Gastrocnemius medialis (tissue), 4 donors: Measurements from ENCODE around the gene SWI5. TPM values are rescaled to one million over a fixed set of nuclear protein-coding genes. Genes with fewer than 3 reads are reported as not detected.

Experiments used
- ATAC-seq, 2 donors: fragments of 150-250 bp; one replicate each; pipeline ENCODE4 v1.9.1; 2016
- DNase-seq, 2 donors: peaks; one replicate each; pipeline ENCODE4 v3.0.0-alpha.2; 2019
- H3K27ac ChIP-seq, 4 donors: fragments of 200-600 bp; sonication (generic); 1 replicate in 1 of 4; 2 replicates in 3 of 4; pipeline ENCODE4 v1.5.1; 2016 to 2018; ENCODE audit warnings: mild to moderate bottlenecking in 2 of 4, moderate library complexity in 1 of 4
- H3K27me3 ChIP-seq, 3 donors: fragments of 200-600 bp; sonication (generic) in 2 of 3; 1 replicate in 1 of 3; 2 replicates in 2 of 3; pipeline versions ENCODE4 v1.5.1 to v1.6.0; 2016 to 2019; ENCODE audit warnings: mild to moderate bottlenecking in 1 of 3, moderate library complexity in 1 of 3
- H3K36me3 ChIP-seq, 2 donors: fragments of 200-600 bp; sonication (generic) in 1 of 2; one replicate each; pipeline ENCODE4 v1.5.1; 2017 to 2018
- H3K4me1 ChIP-seq, 2 donors: fragments of 200-600 bp; sonication (generic) in 1 of 2; one replicate each; pipeline ENCODE4 v1.5.1; 2016 to 2017; ENCODE audit warnings: mild to moderate bottlenecking in 2 of 2
- H3K4me3 ChIP-seq, 4 donors: fragments of 200-600 bp; sonication (generic) in 3 of 4; 1 replicate in 1 of 4; 2 replicates in 3 of 4; pipeline ENCODE4 v1.5.1; 2016 to 2019; ENCODE audit warnings: mild to moderate bottlenecking in 2 of 4
- H3K9me3 ChIP-seq, 3 donors: fragments of 200-600 bp; sonication (generic) in 2 of 3; 1 replicate in 1 of 3; 2 replicates in 2 of 3; pipeline ENCODE4 v1.5.1; 2016 to 2019
- CTCF ChIP-seq, 5 experiments: fragments of 450-650 bp in 3 of 5; fragments of 200-600 bp in 2 of 5; sonication (generic) in 2 of 5; IDR thresholded peaks in 4 of 5; conservative IDR thresholded peaks in 1 of 5; 1 replicate in 4 of 5; 2 replicates in 1 of 5; pipeline ENCODE4 v1.5.1; 2016 to 2019; ENCODE audit warnings: antibody characterized with exemption in 5 of 5, mild to moderate bottlenecking in 3 of 5, moderate library complexity in 3 of 5
- POLR2A ChIP-seq, 2 donors: fragments of 450-650 bp; IDR thresholded peaks; one replicate each; pipeline ENCODE4 v1.6.1; 2017; ENCODE audit warnings: antibody characterized with exemption in 2 of 2, mild to moderate bottlenecking in 2 of 2, moderate library complexity in 2 of 2
- in situ Hi-C, 4 donors: fragments of 200-750 bp; cut with MboI; loops; one replicate each; pipeline versions ENCODE4 v1.15.0 to v1.8.0; 2017; ENCODE audit warnings: low sequenced_read_pairs in 4 of 4
- intact Hi-C: fragments of 100-400 bp; cut with DNase I; formaldehyde crosslinking; loops from one replicate; pipeline ENCODE4 v1.15.1; 2023; ENCODE audit warnings: low total_unique reads
- total RNA-seq, 4 donors: library from RNA; depleted of rRNA; stranded (reverse); fragments of >200 nt; gene quantifications; one replicate each; pipeline versions ENCODE4 v1.1.0 to v1.2.3, GENCODE V29; 2016

Gene SWI5
- total RNA-seq, 4 donors from 2014 or later = 12.7 to 23.8 (median 13.5) TPM

- Histone ChIP-seq H3K27me3 (no peaks in the 10 kb centered on the region), H3K27ac (no peak overlapping the region), H3K4me1 (peaks cover 6 to 11% of the 10 kb centered on the region in 2 donors), H3K36me3 (peaks cover 0 to 64% of the 10 kb centered on the region in 2 donors), H3K4me3 (no peak overlapping the region), H3K9me3 (no peaks in the 10 kb centered on the region)
- ATAC-seq (no peak), DNase-seq (no peak)
- intact Hi-C loops (no loop called here), in situ Hi-C loops (no loop called here)
- TF ChIP-seq POLR2A (IDR thresholded peaks at IDR 0.05) (no peak), CTCF (IDR thresholded peaks at IDR 0.05 in 4 of 5, conservative IDR thresholded peaks at IDR 0.05 in 1 of 5) (no peak)
These were observed 41.6 kb downstream of the SWI5 start for GRCh38 chr9:128317629-128318028.

GRCh38 chr9:128321343-128321742 is 45.3 kb downstream of the SWI5 start:
- intact Hi-C loops = no loop called here
- no peaks in the 10 kb centered on the region for H3K9me3 ChIP-seq
- DNase-seq = no peak
- H3K36me3 ChIP-seq = peaks cover 0 to 51% of the 10 kb centered on the region in 2 donors
- TF ChIP-seq POLR2A (IDR thresholded peaks at IDR 0.05) (no peak), CTCF (IDR thresholded peaks at IDR 0.05 in 4 of 5, conservative IDR thresholded peaks at IDR 0.05 in 1 of 5) (no peak)
- H3K27ac ChIP-seq = no peak overlapping the region
- H3K4me1 ChIP-seq = peaks cover 16 to 35% of the 10 kb centered on the region in 2 donors
- ATAC-seq = no peak
- in situ Hi-C loops = no loop called here
- peak overlapping the region; percentile 75 to 97 (median 94) for H3K4me3 ChIP-seq
- no peaks in the 10 kb centered on the region for H3K27me3 ChIP-seq

- in situ Hi-C loops = no loop called here
- ATAC-seq = peak; percentile 23 to 26
- Histone ChIP-seq H3K27ac (peak overlapping the region; percentile 83 to 95 (median 92)), H3K27me3 (no peaks in the 10 kb centered on the region), H3K36me3 (peaks cover 0 to 49% of the 10 kb centered on the region in 2 donors), H3K4me1 (peaks cover 16 to 35% of the 10 kb centered on the region in 2 donors), H3K9me3 (no peaks in the 10 kb centered on the region), H3K4me3 (peak overlapping the region; percentile 75 to 97 (median 94))
- intact Hi-C loops = loop anchor here (1.0 to 2.0 kb wide), 4 partner anchors 18 to 135 kb away; partner anchors contain the start of genes GOLGA2, ODF2, SLC27A4 and SWI5
- no peak for TF ChIP-seq POLR2A (IDR thresholded peaks at IDR 0.05)
- no peak for TF ChIP-seq CTCF (IDR thresholded peaks at IDR 0.05 in 4 of 5, conservative IDR thresholded peaks at IDR 0.05 in 1 of 5)
- no peak for DNase-seq
These were observed 45.9 kb downstream of the SWI5 start for GRCh38 chr9:128321879-128322403.

GRCh38 chr9:128322404-128323211 is 46.5 kb downstream of the SWI5 start, which contains the start of the genes COQ4 and TRUB2:
COQ4 (plus strand) TSS chr9:128322839; CDS start chr9:128322859, 20 bp downstream.
TRUB2 (minus strand) TSS chr9:128322447; CDS start chr9:128322408, 39 bp downstream.
- intact Hi-C loops (loop anchor here (1.0 to 2.0 kb wide), 4 partner anchors 18 to 134 kb away; partner anchors contain the start of genes GOLGA2, ODF2, SLC27A4 and SWI5), in situ Hi-C loops (no loop called here)
- peak within 1 kb of the TSS; percentile 83 to 95 (median 92) for H3K27ac ChIP-seq
- peak in 1 of 5 experiments; percentile 18 for TF ChIP-seq CTCF (IDR thresholded peaks at IDR 0.05 in 4 of 5, conservative IDR thresholded peaks at IDR 0.05 in 1 of 5)
- no peak for TF ChIP-seq POLR2A (IDR thresholded peaks at IDR 0.05)
- H3K27me3 ChIP-seq = no peaks in the 10 kb centered on the region
- no peaks in the 10 kb centered on the region for H3K9me3 ChIP-seq
- DNase-seq (peak; percentile 91 to 92), ATAC-seq (peak; percentile 99)
- peaks cover 16 to 35% of the 10 kb centered on the region in 2 donors for H3K4me1 ChIP-seq
- peaks cover 0 to 49% of the 10 kb centered on the region in 2 donors for H3K36me3 ChIP-seq
- H3K4me3 ChIP-seq = peak within 1 kb of the TSS; percentile 75 to 97 (median 94)
